Activated T-cell treated with anti-CD3 and anti-CD28 coated beads for 24 hours (primary cell): ENCODE results near the gene TPO.

Experiments
- DNase-seq: peaks from one replicate; pipeline ENCODE4 v3.0.0-alpha.2; 2020; ENCODE audit warnings: low read depth

TPO gene

GRCh38 chr2:1450915-1451314 is 37.7 kb downstream of the TPO start:
- DNase-seq: no peak

- no peak for DNase-seq
Observed at GRCh38 chr2:1451422-1451821, 38.2 kb downstream of the TPO start.

GRCh38 chr2:1453561-1453960 is 40.3 kb downstream of the TPO start:
- no peak for DNase-seq

GRCh38 chr2:1454346-1454745 is 41.1 kb downstream of the TPO start:
- DNase-seq: no peak

- no peak for DNase-seq
Observed at GRCh38 chr2:1455466-1455865, 42.2 kb downstream of the TPO start.

GRCh38 chr2:1458432-1458831 is 45.2 kb downstream of the TPO start:
- DNase-seq: no peak

- no peak for DNase-seq
Observed at GRCh38 chr2:1459727-1460126, 46.5 kb downstream of the TPO start.

GRCh38 chr2:1460851-1461418 is 47.7 kb downstream of the TPO start:
- no peak for DNase-seq

- DNase-seq: no peak
Observed at GRCh38 chr2:1461507-1462390, 48.5 kb downstream of the TPO start.

GRCh38 chr2:1462994-1463393 is 49.7 kb downstream of the TPO start:
- DNase-seq: no peak

GRCh38 chr2:1472350-1472749 is 59.1 kb downstream of the TPO start:
- DNase-seq: no peak

GRCh38 chr2:1476617-1477195 is 63.4 kb downstream of the TPO start:
- no peak for DNase-seq

- DNase-seq: no peak
Observed at GRCh38 chr2:1477196-1478040, 64.2 kb downstream of the TPO start.

- DNase-seq: no peak
Observed at GRCh38 chr2:1478311-1479305, 65.3 kb downstream of the TPO start.

- DNase-seq: no peak
Observed at GRCh38 chr2:1479346-1479745, 66.1 kb downstream of the TPO start.

GRCh38 chr2:1480671-1481076 is 67.4 kb downstream of the TPO start:
- no peak for DNase-seq

- no peak for DNase-seq
Observed at GRCh38 chr2:1481406-1482252, 68.4 kb downstream of the TPO start.

- DNase-seq: no peak
Observed at GRCh38 chr2:1482253-1482675, 69.0 kb downstream of the TPO start.

GRCh38 chr2:1482981-1483380 is 69.7 kb downstream of the TPO start:
- DNase-seq: no peak

- no peak for DNase-seq
Observed at GRCh38 chr2:1483551-1483950, 70.3 kb downstream of the TPO start.
